GM12878 (cell line): ENCODE results near the gene LIMCH1. TPM values are rescaled to one million over a fixed set of nuclear protein-coding genes. Genes with fewer than 3 reads are reported as not detected.

Experiments
- ATAC-seq: fragments of 200-7000 bp; cut with Tn5 transposase; 3 replicates; pipeline ENCODE4 v1.9.1; 2020; ENCODE audit warnings: mild to moderate bottlenecking, moderate library complexity
- BruUV-seq: library from RNA; stranded (reverse); fragments of 400-500 nt; replicated peaks from 2 replicates; lab custom pipeline; 2021; lab: Mats Ljungman, UMichigan
- CTCF ChIA-PET: fragments of 300-600 bp; sonication (Branson Sonifier 250); formaldehyde crosslinking; extraction: SDS; loops from one replicate; lab custom pipeline; 2021; ENCODE audit warnings: inconsistent platforms; lab: Yijun Ruan, JAX
- POLR2A ChIA-PET: fragments of 350-600 bp; formaldehyde crosslinking; extraction: SDS; loops from one replicate; lab custom pipeline; 2021; ENCODE audit warnings: inconsistent platforms; lab: Charles Lee
- RAD21 ChIA-PET: fragments of 300-600 bp; sonication (Branson Sonifier 250); formaldehyde crosslinking; loops from one replicate; lab custom pipeline; 2023; ENCODE audit warnings: antibody characterized with exemption; ENCODE audit not compliant: unreplicated experiment; lab: Charles Lee
- SMC1A ChIA-PET: fragments of 300-600 bp; sonication (Branson Sonifier 250); formaldehyde crosslinking; loops from one replicate; lab custom pipeline; 2023; ENCODE audit not compliant: unreplicated experiment, uncharacterized antibody; lab: Charles Lee
- DNase-seq: peaks from one replicate; pipeline ENCODE4 v3.0.0-alpha.2; 2011; ENCODE audit warnings: low read depth, low spot score
- FAIRE-seq: peaks from 3 replicates; lab custom pipeline; 2011; peaks lifted over from hg19 to GRCh38; lab: Jason Lieb, UNC
- H2AFZ ChIP-seq: 2 replicates; pipeline ENCODE4 v1.6.0; 2011; ENCODE audit warnings: low read depth, low read length, control low read depth; ENCODE audit not compliant: control insufficient read depth
- H3K27ac ChIP-seq: 2 replicates; pipeline ENCODE4 v1.5.1; 2011; ENCODE audit warnings: control low read depth; ENCODE audit not compliant: control insufficient read depth, insufficient read depth
- H3K27me3 ChIP-seq, 2 experiments: replicated peaks in 1 of 2; 2 replicates each; pipeline versions ENCODE4 v1.6.0 to v1.6.1; 2011; ENCODE audit warnings: low read length in 1 of 2; ENCODE audit not compliant: control insufficient read depth in 2 of 2, insufficient read depth in 2 of 2
- H3K36me3 ChIP-seq, 2 experiments: 2 replicates each; pipeline ENCODE4 v1.5.1; 2011; ENCODE audit warnings: low read length in 1 of 2; ENCODE audit not compliant: control insufficient read depth in 2 of 2, insufficient read depth in 2 of 2
- H3K4me1 ChIP-seq: 2 replicates; pipeline ENCODE4 v1.6.1; 2011; ENCODE audit warnings: mild to moderate bottlenecking, low read length, moderate library complexity, mixed read lengths; ENCODE audit not compliant: control insufficient read depth, insufficient read depth
- H3K4me2 ChIP-seq: 2 replicates; pipeline ENCODE4 v1.6.0; 2011; ENCODE audit warnings: control low read depth; ENCODE audit not compliant: control insufficient read depth, insufficient read depth
- H3K4me3 ChIP-seq: fragments of 200-600 bp; sonication (generic); 2 replicates; pipeline ENCODE4 v1.5.1; 2016
- H3K79me2 ChIP-seq: 2 replicates; pipeline ENCODE4 v1.6.0; 2011; ENCODE audit warnings: low read length; ENCODE audit not compliant: control insufficient read depth, insufficient read depth
- H3K9ac ChIP-seq: 2 replicates; pipeline ENCODE4 v1.8.0; 2011; ENCODE audit warnings: low read length, control low read depth, mixed read lengths; ENCODE audit not compliant: control insufficient read depth, insufficient read depth
- H3K9me3 ChIP-seq: replicated peaks from 3 replicates; pipeline ENCODE4 v1.5.1; 2011; ENCODE audit warnings: mild to moderate bottlenecking, low read length; ENCODE audit not compliant: control insufficient read depth, insufficient read depth
- H4K20me1 ChIP-seq: 2 replicates; pipeline ENCODE4 v1.6.0; 2011; ENCODE audit not compliant: control insufficient read depth, insufficient read depth
- BACH1 ChIP-seq: fragments of 450-650 bp; IDR thresholded peaks from 2 replicates; pipeline ENCODE4 v1.6.1; 2017; ENCODE audit warnings: mild to moderate bottlenecking, borderline replicate concordance
- BHLHE40 ChIP-seq, 2 experiments: fragments of 450-650 bp in 1 of 2; IDR thresholded peaks; 2 replicates each; pipeline ENCODE4 v1.6.1; 2011 to 2017; ENCODE audit warnings: low read depth in 2 of 2, borderline replicate concordance in 1 of 2, improper control_type of control experiment in 1 of 2, low read length in 1 of 2, mild to moderate bottlenecking in 1 of 2
- CHD2 ChIP-seq: IDR thresholded peaks from 2 replicates; pipeline ENCODE4 v1.6.1; 2011; ENCODE audit warnings: low read depth, low read length, improper control_type of control experiment, borderline replicate concordance
- ESRRA ChIP-seq: IDR thresholded peaks from 2 replicates; pipeline ENCODE4 v1.6.1; 2012; ENCODE audit warnings: mild to moderate bottlenecking, low read length, improper control_type of control experiment
- HDAC2 ChIP-seq: fragments of 200-600 bp; sonication (generic); IDR thresholded peaks from 2 replicates; pipeline ENCODE4 v1.6.1; 2017
- IKZF1 ChIP-seq: fragments of 450-650 bp; conservative IDR thresholded peaks from 2 replicates; pipeline ENCODE4 v1.6.1; 2017; ENCODE audit warnings: antibody characterized with exemption, mild to moderate bottlenecking
- MEF2B ChIP-seq: fragments of 450-650 bp; IDR thresholded peaks from 2 replicates; pipeline ENCODE4 v1.6.1; 2018; ENCODE audit warnings: mild to moderate bottlenecking, moderate library complexity; ENCODE audit not compliant: partially characterized antibody, poor library complexity, severe bottlenecking
- NBN ChIP-seq: fragments of 450-650 bp; IDR thresholded peaks from 2 replicates; pipeline ENCODE4 v1.6.1; 2016
- NR2F1 ChIP-seq: fragments of 450-650 bp; conservative IDR thresholded peaks from 2 replicates; pipeline ENCODE4 v1.6.1; 2017; ENCODE audit warnings: mild to moderate bottlenecking
- RAD21 ChIP-seq: IDR thresholded peaks from 2 replicates; pipeline ENCODE4 v1.6.1; 2011; ENCODE audit warnings: mild to moderate bottlenecking, low read depth, low read length, moderate library complexity; ENCODE audit not compliant: insufficient read depth
- RFX5 ChIP-seq: IDR thresholded peaks from 2 replicates; pipeline ENCODE4 v1.6.1; 2011; ENCODE audit warnings: low read depth, low read length, improper control_type of control experiment
- SIN3A ChIP-seq: IDR thresholded peaks from 2 replicates; pipeline ENCODE4 v1.6.1; 2012; ENCODE audit warnings: low read depth, low read length, improper control_type of control experiment
- SMAD5 ChIP-seq: IDR thresholded peaks from 2 replicates; pipeline ENCODE4 v1.6.1; 2016; ENCODE audit warnings: antibody characterized with exemption, low read depth
- SUPT20H ChIP-seq: IDR thresholded peaks from 2 replicates; pipeline ENCODE4 v1.6.1; 2011; ENCODE audit warnings: low read depth, mild to moderate bottlenecking, low read length, moderate library complexity, borderline replicate concordance; ENCODE audit not compliant: control insufficient read depth
- TAF1 ChIP-seq: IDR thresholded peaks from 2 replicates; pipeline ENCODE4 v1.6.1; 2011; ENCODE audit warnings: mild to moderate bottlenecking, low read depth, low read length, borderline replicate concordance
- TBL1XR1 ChIP-seq: IDR thresholded peaks from 2 replicates; pipeline ENCODE4 v1.6.1; 2012; ENCODE audit warnings: low read depth, low read length, improper control_type of control experiment
- ZBED1 ChIP-seq: IDR thresholded peaks from 2 replicates; pipeline ENCODE4 v1.6.1; 2016; ENCODE audit warnings: borderline replicate concordance
- ZNF207 ChIP-seq: fragments of 450-650 bp; IDR thresholded peaks from 2 replicates; pipeline ENCODE4 v1.6.1; 2014; ENCODE audit warnings: antibody characterized with exemption, mild to moderate bottlenecking, borderline replicate concordance
- ZNF24 ChIP-seq: fragments of 450-650 bp; IDR thresholded peaks from 2 replicates; pipeline ENCODE4 v1.6.1; 2017; ENCODE audit warnings: antibody characterized with exemption, mild to moderate bottlenecking
- ZSCAN29 ChIP-seq: fragments of 450-650 bp; IDR thresholded peaks from 2 replicates; pipeline ENCODE4 v1.6.1; 2017; ENCODE audit warnings: mild to moderate bottlenecking, moderate library complexity
- WGBS: methylation state at CpG from one replicate; pipeline ENCODE4 v1.1.6; 2016; ENCODE audit warnings: low lambda C conversion rate; ENCODE audit not compliant: insufficient replicate concordance, insufficient coverage; ENCODE audit errors: missing lambda C conversion rate; 5-methylcytosine and 5-hydroxymethylcytosine counted together
- in situ Hi-C: fragments of 300-500 bp; cut with MboI; formaldehyde crosslinking; loops from 9 replicates; pipeline ENCODE4 v1.14.3; 2018; ENCODE audit warnings: mixed read lengths
- intact Hi-C: fragments of 100-400 bp; cut with micrococcal nuclease; formaldehyde crosslinking; loops from one replicate; pipeline ENCODE4 v1.14.2; 2022; ENCODE audit not compliant: unreplicated experiment
- polyA plus RNA-seq, 11 experiments: library from polyadenylated mRNA; depleted of rRNA in 4 of 11; unstranded in 6 of 11; stranded (reverse) in 5 of 11; fragments of >200 nt; fragmentation: Nextera tagmentation in 4 of 11; fragmentation: Illumina TruSeq in 1 of 11; extraction: Ambion mirVana in 4 of 11; extraction: Trizol in 1 of 11; gene quantifications; 1 replicate in 1 of 11; 2 replicates in 10 of 11; pipeline versions ENCODE4 v1.2.1 to v1.2.3, GENCODE V29; 2011 to 2016; ENCODE audit warnings: inconsistent platforms in 2 of 11, missing spikeins in 2 of 11, low read depth in 1 of 11
- total RNA-seq, 4 experiments: library from RNA; depleted of rRNA in 3 of 4; stranded (reverse); fragments of >200 nt in 3 of 4; fragmentation: Illumina TruSeq in 1 of 4; extraction: Trizol in 1 of 4; gene quantifications; 2 replicates each; pipeline versions ENCODE4 v1.2.1 to v1.2.3, GENCODE V29; 2013 to 2021

LIMCH1 gene
- total and polyA plus RNA-seq, 10 of the 15 experiments (the other 5 are each of a cell fraction or from before 2014, with no cell fraction given): 0.07 to 0.15 TPM; not detected in 8

DNA sequence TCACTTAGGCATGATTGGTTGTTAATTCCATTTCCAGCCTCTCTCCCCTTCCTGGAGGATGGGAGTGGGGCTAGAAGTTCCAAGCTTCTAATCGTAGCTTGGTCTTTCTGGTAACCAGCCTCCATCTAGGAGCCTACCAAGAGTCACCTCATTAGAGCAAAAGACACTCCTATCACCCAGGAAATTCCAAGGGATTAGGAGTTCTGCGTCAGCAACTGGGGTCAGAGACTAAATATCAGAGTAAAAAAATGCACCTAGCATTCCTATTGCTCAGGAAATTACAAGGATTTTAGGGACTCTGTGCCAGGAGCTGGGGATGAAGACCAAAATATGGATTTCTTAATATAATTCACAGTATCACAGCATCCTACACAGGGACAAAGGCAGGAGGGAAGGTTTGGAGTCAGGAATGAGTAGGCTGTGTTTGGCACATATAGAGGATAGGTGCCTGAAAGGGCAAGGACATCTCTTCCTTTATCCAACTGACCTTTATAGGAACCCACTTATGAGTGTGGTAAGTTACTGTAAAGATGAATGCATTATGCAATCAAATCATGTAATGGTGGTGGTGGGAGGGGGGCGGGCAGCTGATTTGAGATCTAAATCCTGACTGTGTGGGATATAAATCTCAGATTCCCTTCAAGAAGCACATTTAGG, 30.5 kb upstream of the LIMCH1 start:
- SMC1A ChIA-PET: no interaction called here
- Histone ChIP-seq H4K20me1 (no peaks in the 10 kb centered on the region), H3K4me2 (no peak overlapping the region), H3K4me1 (no peaks in the 10 kb centered on the region), H3K79me2 (no peaks in the 10 kb centered on the region), H2AFZ (no peak overlapping the region), H3K27ac (no peak overlapping the region), H3K9ac (no peak overlapping the region), H3K9me3 (no peaks in the 10 kb centered on the region), H3K4me3 (no peak overlapping the region), H3K36me3 (no peaks in the 10 kb centered on the region), H3K27me3 (no peaks in the 10 kb centered on the region)
- RAD21 ChIA-PET: no interaction called here
- CTCF ChIA-PET: no interaction called here
- TF ChIP-seq TBL1XR1 (no peak), BACH1 (no peak), IKZF1 (no peak), RFX5 (no peak), ZNF24 (no peak), SIN3A (no peak), NR2F1 (no peak), MEF2B (no peak), SMAD5 (no peak), HDAC2 (no peak)
- ATAC-seq (no peak), FAIRE-seq (no peak), DNase-seq (no peak)
- in situ Hi-C loops (no loop called here), intact Hi-C loops (no loop called here)
- POLR2A ChIA-PET: no interaction called here
- BruUV-seq: no TSS peak
- WGBS: 2% methylated on average over 3 of the region's 3 CpGs

DNA sequence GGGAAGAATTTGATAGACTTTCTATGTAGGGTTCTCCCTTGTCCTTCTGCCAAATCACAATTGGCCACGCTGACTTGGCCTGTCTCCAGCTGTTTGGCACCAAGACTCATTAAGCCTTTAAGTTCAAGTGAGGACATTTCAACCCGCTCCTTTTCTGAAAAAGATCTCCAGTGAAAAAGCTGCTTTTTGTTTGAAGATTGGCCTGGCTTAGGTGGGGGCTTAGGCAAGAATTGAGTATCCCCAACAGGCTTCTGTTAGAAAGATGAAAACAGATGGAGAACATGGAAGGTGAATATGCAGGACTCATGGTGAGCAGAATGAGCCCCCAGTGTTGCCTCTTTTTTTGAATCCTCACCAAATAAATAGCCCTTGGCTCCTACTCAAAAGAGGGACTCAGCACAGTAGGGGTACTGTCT, 28.5 kb upstream of the LIMCH1 start:
- DNase-seq (no peak), ATAC-seq (no peak), FAIRE-seq (no peak)
- no peak overlapping the region for H3K9ac ChIP-seq
- in situ Hi-C loops: no loop called here
- 27% methylated on average over 2 of the region's 2 CpGs for WGBS
- H3K27ac ChIP-seq: no peak overlapping the region
- ChIA-PET SMC1A (no interaction called here), RAD21 (no interaction called here), POLR2A (no interaction called here), CTCF (no interaction called here)
- H3K4me1 ChIP-seq: no peaks in the 10 kb centered on the region
- no peak overlapping the region for H2AFZ ChIP-seq
- no peaks in the 10 kb centered on the region for H3K79me2 ChIP-seq
- H3K36me3 ChIP-seq: no peaks in the 10 kb centered on the region
- intact Hi-C loops: no loop called here
- H3K4me2 ChIP-seq: no peak overlapping the region
- H3K27me3 ChIP-seq: no peaks in the 10 kb centered on the region
- no TSS peak for BruUV-seq
- H4K20me1 ChIP-seq: no peaks in the 10 kb centered on the region
- H3K4me3 ChIP-seq: no peak overlapping the region
- H3K9me3 ChIP-seq: no peaks in the 10 kb centered on the region
- TF ChIP-seq NBN: no peak
- TF ChIP-seq TAF1: no peak
- no peak for TF ChIP-seq RAD21
- TF ChIP-seq ZBED1: no peak
- TF ChIP-seq BHLHE40 (IDR thresholded peaks at IDR 0.05; ENCODE audit: borderline replicate concordance in 1 of 2, low read depth in 2 of 2, low read length in 1 of 2): no peak
- no peak for TF ChIP-seq CHD2
- TF ChIP-seq ZNF207: no peak
- no peak for TF ChIP-seq ESRRA
- no peak for TF ChIP-seq ZSCAN29
- TF ChIP-seq SUPT20H: no peak
